BE2C (cell line): ENCODE measurements around the gene GNE.
"Not testable (repeated sequence)": the region's sequence is repeated elsewhere in the genome, so short reads cannot be mapped to it uniquely, and the experiment has no call there.

Experiments
- DNase-seq: peaks from one replicate; pipeline ENCODE4 v3.0.0-alpha.2; 2020
- H3K27me3 ChIP-seq: fragments of 250-450 bp; sonication (Bioruptor Pico); 2 replicates; pipeline ENCODE4 v1.5.1; 2020; ENCODE audit warnings: mild to moderate bottlenecking
- H3K36me3 ChIP-seq: fragments of 250-450 bp; sonication (Bioruptor Pico); 2 replicates; pipeline ENCODE4 v1.5.1; 2020; ENCODE audit warnings: mild to moderate bottlenecking
- H3K4me1 ChIP-seq: fragments of 250-450 bp; sonication (Bioruptor Pico); 2 replicates; pipeline ENCODE4 v1.5.1; 2020
- H3K4me3 ChIP-seq: 2 replicates; pipeline ENCODE4 v1.5.1; 2011; ENCODE audit warnings: low read depth, low read length
- H3K9me3 ChIP-seq: fragments of 250-450 bp; sonication (Bioruptor Pico); 2 replicates; pipeline ENCODE4 v1.5.1; 2020
- TF ChIP-seq, protein P1 (sequence below): IDR thresholded peaks from 2 replicates; pipeline ENCODE4 v1.5.1; 2012; ENCODE audit warnings: mild to moderate bottlenecking, low read depth, low read length

Gene GNE

GRCh38 chr9:36297798-36298197 lies 39.5 kb upstream of the GNE start:
- Histone ChIP-seq H3K9me3 (no peaks in the 10 kb centered on the region), H3K4me3 (no peak overlapping the region), H3K27me3 (no peaks in the 10 kb centered on the region), H3K4me1 (no peaks in the 10 kb centered on the region), H3K36me3 (no peaks in the 10 kb centered on the region)
- TF ChIP-seq, protein P1, sequence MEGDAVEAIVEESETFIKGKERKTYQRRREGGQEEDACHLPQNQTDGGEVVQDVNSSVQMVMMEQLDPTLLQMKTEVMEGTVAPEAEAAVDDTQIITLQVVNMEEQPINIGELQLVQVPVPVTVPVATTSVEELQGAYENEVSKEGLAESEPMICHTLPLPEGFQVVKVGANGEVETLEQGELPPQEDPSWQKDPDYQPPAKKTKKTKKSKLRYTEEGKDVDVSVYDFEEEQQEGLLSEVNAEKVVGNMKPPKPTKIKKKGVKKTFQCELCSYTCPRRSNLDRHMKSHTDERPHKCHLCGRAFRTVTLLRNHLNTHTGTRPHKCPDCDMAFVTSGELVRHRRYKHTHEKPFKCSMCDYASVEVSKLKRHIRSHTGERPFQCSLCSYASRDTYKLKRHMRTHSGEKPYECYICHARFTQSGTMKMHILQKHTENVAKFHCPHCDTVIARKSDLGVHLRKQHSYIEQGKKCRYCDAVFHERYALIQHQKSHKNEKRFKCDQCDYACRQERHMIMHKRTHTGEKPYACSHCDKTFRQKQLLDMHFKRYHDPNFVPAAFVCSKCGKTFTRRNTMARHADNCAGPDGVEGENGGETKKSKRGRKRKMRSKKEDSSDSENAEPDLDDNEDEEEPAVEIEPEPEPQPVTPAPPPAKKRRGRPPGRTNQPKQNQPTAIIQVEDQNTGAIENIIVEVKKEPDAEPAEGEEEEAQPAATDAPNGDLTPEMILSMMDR = no peak
- no peak for DNase-seq

DNA sequence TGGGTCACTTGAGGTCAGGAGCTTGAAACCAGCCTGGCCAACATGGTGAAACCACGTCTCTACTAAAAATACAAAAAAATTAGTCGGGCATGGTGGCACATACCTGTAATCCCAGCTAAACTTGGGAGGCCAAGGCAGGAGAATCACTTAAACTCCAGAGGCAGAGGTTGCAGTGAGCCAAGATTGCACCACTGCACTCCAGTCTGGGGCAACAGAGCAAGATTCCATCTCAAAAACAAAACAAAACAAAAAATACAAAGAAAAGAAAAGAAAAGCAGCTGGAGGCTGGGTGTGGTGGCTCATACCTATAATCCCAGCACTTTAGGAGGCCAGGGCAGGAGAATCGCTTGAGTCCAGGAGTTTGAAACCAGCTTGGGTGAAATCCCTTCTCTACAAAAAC lies 36.7 kb upstream of the GNE start:
- H3K9me3 ChIP-seq, DNase-seq, H3K4me1 ChIP-seq, H3K27me3 ChIP-seq, H3K4me3 ChIP-seq, H3K36me3 ChIP-seq: not testable (repeated sequence)

DNA sequence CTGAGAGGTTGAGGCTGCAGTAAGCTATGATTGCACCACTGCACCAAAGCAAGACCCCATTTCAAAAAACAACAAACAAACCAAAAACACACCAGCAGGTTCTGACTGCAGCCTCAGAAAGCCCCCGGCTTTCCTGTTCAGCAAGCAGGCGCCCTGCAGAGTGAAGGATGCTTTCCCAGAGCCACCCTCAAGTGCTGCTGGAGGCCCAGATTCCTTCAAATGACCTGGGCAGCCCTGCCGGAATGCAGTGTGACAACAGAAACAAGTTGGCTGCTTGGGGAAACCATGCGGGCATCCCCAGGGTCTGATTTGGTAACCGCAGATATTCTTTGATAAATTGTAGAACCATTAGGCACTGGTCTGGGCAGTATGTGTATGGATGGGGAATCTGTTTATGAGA lies 35.7 kb upstream of the GNE start:
- TF ChIP-seq, protein P1 = no peak

DNA sequence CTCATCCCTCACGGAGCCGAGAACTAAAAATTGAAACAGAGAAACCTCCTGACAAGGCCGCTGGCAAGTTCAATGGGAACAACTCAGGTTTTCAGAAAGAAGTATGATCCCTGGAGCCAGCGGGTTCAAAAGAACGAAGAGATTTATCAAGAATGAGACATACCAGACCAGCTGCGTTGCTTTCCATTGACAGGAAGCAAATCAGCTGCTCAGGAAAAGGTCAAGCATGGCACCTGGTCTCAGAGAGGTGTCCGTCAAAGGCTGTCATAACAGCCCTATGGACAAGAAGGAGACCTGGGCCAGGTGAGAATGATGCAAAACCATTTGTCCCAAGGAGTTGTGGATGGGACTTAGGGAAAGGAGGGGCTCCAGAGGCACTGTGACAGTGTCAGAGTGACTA lies 34.9 kb upstream of the GNE start:
- no peaks in the 10 kb centered on the region for H3K9me3 ChIP-seq
- H3K4me3 ChIP-seq = no peak overlapping the region
- no peaks in the 10 kb centered on the region for H3K27me3 ChIP-seq
- H3K36me3 ChIP-seq = no peaks in the 10 kb centered on the region
- no peaks in the 10 kb centered on the region for H3K4me1 ChIP-seq
- DNase-seq = no peak
- TF ChIP-seq, protein P1 = no peak

More for the DNA sequence above, 35.7 kb upstream of the GNE start:
- no peak for DNase-seq
- Histone ChIP-seq H3K27me3 (no peaks in the 10 kb centered on the region), H3K9me3 (no peaks in the 10 kb centered on the region), H3K4me3 (no peak overlapping the region), H3K4me1 (no peaks in the 10 kb centered on the region), H3K36me3 (no peaks in the 10 kb centered on the region)

GRCh38 chr9:36292641-36293040 lies 34.4 kb upstream of the GNE start:
- Histone ChIP-seq H3K27me3 (no peaks in the 10 kb centered on the region), H3K36me3 (no peaks in the 10 kb centered on the region), H3K9me3 (no peaks in the 10 kb centered on the region), H3K4me1 (no peaks in the 10 kb centered on the region), H3K4me3 (no peak overlapping the region)
- no peak for DNase-seq
- TF ChIP-seq, protein P1 = no peak

DNA sequence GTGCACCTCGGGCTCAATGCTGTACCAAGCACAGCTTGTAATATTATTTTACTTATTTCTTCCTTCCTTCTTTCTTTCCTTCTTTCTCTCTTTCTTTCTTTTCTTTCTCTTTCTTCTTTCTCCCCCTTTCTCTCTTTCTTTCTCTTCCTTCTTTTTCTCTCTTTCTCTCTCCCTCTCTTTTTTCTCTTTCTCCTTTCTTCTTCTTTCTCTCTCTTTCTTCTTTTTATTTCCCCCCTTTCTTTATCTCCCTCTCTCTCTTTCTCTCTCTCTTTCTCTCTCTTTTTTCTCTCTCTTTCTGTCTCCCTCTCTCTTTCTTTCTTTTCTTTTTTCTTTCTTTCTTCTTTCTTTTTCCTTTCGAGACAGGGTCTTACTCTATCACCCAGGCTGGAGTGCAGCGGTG lies 32.7 kb upstream of the GNE start:
- Histone ChIP-seq H3K27me3 (no peaks in the 10 kb centered on the region), H3K4me1 (no peaks in the 10 kb centered on the region), H3K4me3 (no peak overlapping the region), H3K9me3 (no peaks in the 10 kb centered on the region), H3K36me3 (no peaks in the 10 kb centered on the region)
- DNase-seq = no peak
- TF ChIP-seq, protein P1 = no peak

DNA sequence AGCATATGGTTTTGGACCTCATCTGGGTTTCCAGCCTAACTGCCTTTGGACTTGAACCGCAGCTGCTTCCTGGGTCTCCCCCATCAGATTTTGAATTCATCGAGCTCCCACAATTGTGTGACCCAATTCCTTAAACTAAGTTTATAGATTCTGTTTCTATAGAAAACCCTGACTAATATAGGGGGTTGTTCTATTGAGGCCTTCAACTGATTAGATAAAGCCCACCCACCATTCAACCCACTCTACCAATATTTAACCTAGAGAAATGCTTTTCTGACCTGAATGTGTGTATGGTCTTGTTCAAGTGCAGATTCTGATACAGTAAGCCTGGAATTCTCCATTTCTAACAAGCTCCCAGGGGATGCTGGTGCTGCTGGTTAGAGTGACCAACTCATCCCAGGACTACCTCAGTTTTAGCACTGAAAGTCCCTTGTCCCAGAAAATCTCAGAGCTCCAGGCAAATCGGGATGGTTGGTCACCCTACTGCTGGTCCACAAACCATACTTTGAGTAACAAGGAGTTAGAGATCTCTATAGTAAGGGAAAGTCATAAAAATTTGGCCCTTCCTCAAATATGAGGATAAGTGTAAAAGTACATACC lies 31.7 kb upstream of the GNE start:
- no peaks in the 10 kb centered on the region for H3K27me3 ChIP-seq
- H3K36me3 ChIP-seq = no peaks in the 10 kb centered on the region
- DNase-seq = no peak
- TF ChIP-seq, protein P1 = no peak
- H3K4me3 ChIP-seq = no peak overlapping the region
- no peaks in the 10 kb centered on the region for H3K4me1 ChIP-seq
- H3K9me3 ChIP-seq = no peaks in the 10 kb centered on the region
